GM21360 (cell line): ENCODE data around the gene TLE6.
A peak's percentile ranks its signal among the peaks of the same experiment; 100 is the strongest.
"Not testable (repeated sequence)": the region's sequence is repeated elsewhere in the genome, so short reads cannot be mapped to it uniquely, and the experiment has no call there.

Experiments used
- ATAC-seq: cut with Tn5 transposase; IDR thresholded peaks from one replicate; pipeline ENCODE4 v1.9.1; 2021; ENCODE audit warnings: mild to moderate bottlenecking, moderate library complexity; ENCODE audit not compliant: unreplicated experiment

The TLE6 gene

GRCh38 chr19:2977001-2977745 lies at the start of gene TLE6:
TSS of gene TLE6 (plus strand) at chr19:2977564. CDS start at chr19:2978234, 670 bp downstream.
- ATAC-seq: peak; percentile 91

GRCh38 chr19:2933490-2933910 lies 43.9 kb upstream of the TLE6 start:
- no peak for ATAC-seq

- ATAC-seq: not testable (repeated sequence)
These were observed 41.5 kb upstream of the TLE6 start for GRCh38 chr19:2935863-2936262.

GRCh38 chr19:2942928-2943640 lies 34.3 kb upstream of the TLE6 start:
- no peak for ATAC-seq

- no peak for ATAC-seq
These were observed 33.0 kb upstream of the TLE6 start for GRCh38 chr19:2944403-2944774.

GRCh38 chr19:2944775-2945574 lies 32.4 kb upstream of the TLE6 start, which contains the start of gene ZNF77:
TSS of gene ZNF77 (minus strand) at chr19:2944971. CDS start at chr19:2944840, 131 bp downstream.
- ATAC-seq: peak; percentile 84

GRCh38 chr19:2945575-2946184 lies 31.7 kb upstream of the TLE6 start:
- ATAC-seq: no peak

GRCh38 chr19:2949939-2950285 lies 27.5 kb upstream of the TLE6 start:
- ATAC-seq: peak; percentile 6

GRCh38 chr19:2950286-2951124 lies 26.9 kb upstream of the TLE6 start:
- ATAC-seq: peak; percentile 86

- ATAC-seq: no peak
These were observed 24.3 kb upstream of the TLE6 start for GRCh38 chr19:2952953-2953481.

GRCh38 chr19:2957160-2957559 lies 20.2 kb upstream of the TLE6 start:
- no peak for ATAC-seq

GRCh38 chr19:2960120-2960519 lies 17.2 kb upstream of the TLE6 start:
- ATAC-seq: no peak

GRCh38 chr19:2962018-2962670 lies 15.2 kb upstream of the TLE6 start:
- ATAC-seq: no peak

GRCh38 chr19:2963122-2963521 lies 14.2 kb upstream of the TLE6 start:
- no peak for ATAC-seq

GRCh38 chr19:2963631-2964030 lies 13.7 kb upstream of the TLE6 start:
- not testable (repeated sequence) for ATAC-seq

GRCh38 chr19:2964874-2965273 lies 12.5 kb upstream of the TLE6 start:
- no peak for ATAC-seq

- ATAC-seq: no peak
These were observed 9.4 kb upstream of the TLE6 start for GRCh38 chr19:2967972-2968371.

- ATAC-seq: no peak
These were observed 8.3 kb upstream of the TLE6 start for GRCh38 chr19:2969104-2969504.

- no peak for ATAC-seq
These were observed 7.0 kb upstream of the TLE6 start for GRCh38 chr19:2970201-2970835.
